GM12891 (cell line): ENCODE results near the gene PF4V1.

Source experiments
- DNase-seq: peaks from one replicate; pipeline ENCODE4 v3.0.0; 2011; ENCODE audit warnings: low spot score; ENCODE audit not compliant: insufficient read length
- FAIRE-seq: peaks from 2 replicates; lab custom pipeline; 2011; peaks lifted over from hg19 to GRCh38; lab: Jason Lieb, UNC
- PAX5 ChIP-seq: IDR thresholded peaks from 2 replicates; pipeline ENCODE4 v1.6.1; 2011; ENCODE audit warnings: low read length, moderate library complexity, mild to moderate bottlenecking; ENCODE audit not compliant: insufficient read depth, severe bottlenecking
- POLR2A ChIP-seq: IDR thresholded peaks from 2 replicates; pipeline ENCODE4 v1.6.1; 2011; ENCODE audit warnings: low read depth, low read length, control low read depth
- POLR2AphosphoS5 ChIP-seq: IDR thresholded peaks from 2 replicates; pipeline ENCODE4 v1.6.1; 2011; ENCODE audit warnings: low read depth, low read length, control low read depth
- POU2F2 ChIP-seq: IDR thresholded peaks from 2 replicates; pipeline ENCODE4 v1.6.1; 2011; ENCODE audit warnings: low read depth, mild to moderate bottlenecking, control low read depth, low read length, moderate library complexity
- SPI1 ChIP-seq: IDR thresholded peaks from 2 replicates; pipeline ENCODE4 v1.6.1; 2011; ENCODE audit warnings: low read depth, low read length, control low read depth
- TAF1 ChIP-seq: IDR thresholded peaks from 2 replicates; pipeline ENCODE4 v1.6.1; 2011; ENCODE audit warnings: low read depth, low read length, control low read depth

PF4V1 gene

GRCh38 chr4:73844345-73844744 is 8.8 kb upstream of the PF4V1 start:
- no peak for FAIRE-seq
- no peak for DNase-seq
- TF ChIP-seq TAF1, result no peak
- no peak for TF ChIP-seq PAX5
- no peak for TF ChIP-seq POU2F2
- TF ChIP-seq POLR2AphosphoS5, result no peak
- no peak for TF ChIP-seq POLR2A
- TF ChIP-seq SPI1, result no peak

- TF ChIP-seq TAF1 (no peak), POLR2A (no peak), PAX5 (no peak), POU2F2 (no peak), POLR2AphosphoS5 (no peak), SPI1 (no peak)
- DNase-seq (no peak), FAIRE-seq (no peak)
Measured at GRCh38 chr4:73844806-73845205, 8.3 kb upstream of the PF4V1 start.

GRCh38 chr4:73847526-73848182 is 5.4 kb upstream of the PF4V1 start:
- no peak for DNase-seq
- no peak for TF ChIP-seq POLR2A
- no peak for TF ChIP-seq PAX5
- TF ChIP-seq TAF1, result no peak
- no peak for TF ChIP-seq POLR2AphosphoS5
- TF ChIP-seq SPI1, result no peak
- TF ChIP-seq POU2F2, result no peak
- no peak for FAIRE-seq

GRCh38 chr4:73848183-73848777 is 4.8 kb upstream of the PF4V1 start:
- no peak for TF ChIP-seq POLR2AphosphoS5
- no peak for TF ChIP-seq POLR2A
- TF ChIP-seq SPI1, result no peak
- TF ChIP-seq TAF1, result no peak
- no peak for TF ChIP-seq PAX5
- no peak for TF ChIP-seq POU2F2
- DNase-seq (no peak), FAIRE-seq (no peak)

GRCh38 chr4:73850261-73850970 is 2.7 kb upstream of the PF4V1 start:
- DNase-seq, result no peak
- FAIRE-seq, result no peak
- no peak for TF ChIP-seq TAF1
- TF ChIP-seq POU2F2, result no peak
- TF ChIP-seq POLR2A, result no peak
- no peak for TF ChIP-seq PAX5
- no peak for TF ChIP-seq POLR2AphosphoS5
- no peak for TF ChIP-seq SPI1

- no peak for TF ChIP-seq PAX5
- no peak for TF ChIP-seq SPI1
- TF ChIP-seq TAF1, result no peak
- TF ChIP-seq POLR2AphosphoS5, result no peak
- no peak for TF ChIP-seq POLR2A
- no peak for TF ChIP-seq POU2F2
- no peak for FAIRE-seq
- DNase-seq, result no peak
Measured at GRCh38 chr4:73851293-73851692, 1.8 kb upstream of the PF4V1 start.

GRCh38 chr4:73852771-73853170 is 325 bp upstream of the PF4V1 start:
- FAIRE-seq, result no peak
- no peak for DNase-seq
- TF ChIP-seq POLR2A, result no peak
- no peak for TF ChIP-seq POLR2AphosphoS5
- TF ChIP-seq PAX5, result no peak
- no peak for TF ChIP-seq POU2F2
- no peak for TF ChIP-seq SPI1
- no peak for TF ChIP-seq TAF1

GRCh38 chr4:73853718-73854473 is 800 bp downstream of the PF4V1 start:
- FAIRE-seq (no peak), DNase-seq (no peak)
- TF ChIP-seq SPI1, result no peak
- TF ChIP-seq POLR2A, result no peak
- TF ChIP-seq PAX5, result no peak

- TF ChIP-seq PAX5 (no peak), POU2F2 (no peak), TAF1 (no peak), POLR2A (no peak), SPI1 (no peak), POLR2AphosphoS5 (no peak)
- DNase-seq (no peak), FAIRE-seq (no peak)
Measured at GRCh38 chr4:73855406-73855805, 2.3 kb downstream of the PF4V1 start.

GRCh38 chr4:73856518-73856917 is 3.4 kb downstream of the PF4V1 start:
- no peak for FAIRE-seq
- DNase-seq, result no peak
- TF ChIP-seq PAX5, result no peak
- TF ChIP-seq SPI1, result no peak
- no peak for TF ChIP-seq POLR2AphosphoS5
- no peak for TF ChIP-seq POLR2A
- TF ChIP-seq TAF1, result no peak
- no peak for TF ChIP-seq POU2F2
